NT2/D1 (cell line): Measurements from ENCODE around the gene ACADS.

Source experiments
- SUZ12 ChIP-seq: IDR thresholded peaks from 2 replicates; pipeline ENCODE4 v1.6.1; 2011; ENCODE audit not compliant: insufficient read length, insufficient read depth; ENCODE audit errors: extremely low read depth
- YY1 ChIP-seq: IDR thresholded peaks from 2 replicates; pipeline ENCODE4 v1.6.1; 2011; ENCODE audit not compliant: insufficient read length, insufficient read depth
- ZNF274 ChIP-seq: IDR thresholded peaks from 2 replicates; pipeline ENCODE4 v1.6.1; 2011; ENCODE audit warnings: mild to moderate bottlenecking, low read depth, low read length

GRCh38 chr12:120686151-120686689 is 39.4 kb upstream of the ACADS start:
- TF ChIP-seq SUZ12 (no peak), YY1 (no peak), ZNF274 (no peak)
